ENCODE data around the gene SLC24A4.
A peak's percentile ranks its signal among the peaks of the same experiment; 100 is the strongest.

The SLC24A4 gene

GRCh38 chr14:92496191-92496857 lies 173.4 kb downstream of the SLC24A4 start:
- no peak for TF ChIP-seq ZNF274 (IDR thresholded peaks at IDR 0.05; ENCODE audit: low read depth, low read length)
- H3K4me3 ChIP-seq (ENCODE audit: low read length) = no peak overlapping the region

GRCh38 chr14:92497391-92497790 lies 174.4 kb downstream of the SLC24A4 start:
- no peak for TF ChIP-seq ZNF274 (IDR thresholded peaks at IDR 0.05; ENCODE audit: low read depth, low read length)
- H3K4me3 ChIP-seq (ENCODE audit: low read length) = no peak overlapping the region

GRCh38 chr14:92499234-92499633 lies 176.3 kb downstream of the SLC24A4 start:
- H3K4me3 ChIP-seq (ENCODE audit: low read length) = no peak overlapping the region
- TF ChIP-seq ZNF274 (IDR thresholded peaks at IDR 0.05; ENCODE audit: low read depth, low read length) = no peak

- H3K4me3 ChIP-seq (ENCODE audit: low read length) = no peak overlapping the region
- no peak for TF ChIP-seq ZNF274 (IDR thresholded peaks at IDR 0.05; ENCODE audit: low read depth, low read length)
Measured at GRCh38 chr14:92500491-92500941, 177.6 kb downstream of the SLC24A4 start.

GRCh38 chr14:92501891-92502351 lies 179.0 kb downstream of the SLC24A4 start:
- TF ChIP-seq ZNF274 (IDR thresholded peaks at IDR 0.05; ENCODE audit: low read depth, low read length) = no peak
- H3K4me3 ChIP-seq (ENCODE audit: low read length) = no peak overlapping the region

- H3K4me3 ChIP-seq (ENCODE audit: low read length) = no peak overlapping the region
- no peak for TF ChIP-seq ZNF274 (IDR thresholded peaks at IDR 0.05; ENCODE audit: low read depth, low read length)
Measured at GRCh38 chr14:92502541-92503286, 179.7 kb downstream of the SLC24A4 start.

- no peak overlapping the region for H3K4me3 ChIP-seq (ENCODE audit: low read length)
- TF ChIP-seq ZNF274 (IDR thresholded peaks at IDR 0.05; ENCODE audit: low read depth, low read length) = no peak
Measured at GRCh38 chr14:92503756-92504491, 181.0 kb downstream of the SLC24A4 start.

GRCh38 chr14:92505826-92506225 lies 182.9 kb downstream of the SLC24A4 start:
- no peak for TF ChIP-seq ZNF274 (IDR thresholded peaks at IDR 0.05; ENCODE audit: low read depth, low read length)

GRCh38 chr14:92506231-92506630 lies 183.3 kb downstream of the SLC24A4 start:
- TF ChIP-seq ZNF274 (IDR thresholded peaks at IDR 0.05; ENCODE audit: low read depth, low read length) = no peak
- H3K4me3 ChIP-seq (ENCODE audit: low read length) = no peak overlapping the region

More at GRCh38 chr14:92505826-92506225, 182.9 kb downstream of the SLC24A4 start:
- no peak overlapping the region for H3K4me3 ChIP-seq (ENCODE audit: low read length)

GRCh38 chr14:92507174-92507768 lies 184.3 kb downstream of the SLC24A4 start:
- H3K4me3 ChIP-seq (ENCODE audit: low read length) = no peak overlapping the region
- TF ChIP-seq ZNF274 (IDR thresholded peaks at IDR 0.05; ENCODE audit: low read depth, low read length) = no peak

- TF ChIP-seq ZNF274 (IDR thresholded peaks at IDR 0.05; ENCODE audit: low read depth, low read length) = no peak
Measured at GRCh38 chr14:92510972-92511371, 188.0 kb downstream of the SLC24A4 start.

GRCh38 chr14:92511453-92512238 lies 188.7 kb downstream of the SLC24A4 start:
- no peak overlapping the region for H3K4me3 ChIP-seq (ENCODE audit: low read length)

More at GRCh38 chr14:92510972-92511371, 188.0 kb downstream of the SLC24A4 start:
- no peak overlapping the region for H3K4me3 ChIP-seq (ENCODE audit: low read length)

GRCh38 chr14:92512807-92513203 lies 189.8 kb downstream of the SLC24A4 start:
- peak overlapping the region; percentile 83; the same call in 1 of the 2 replicates for H3K4me3 ChIP-seq (ENCODE audit: low read length)

More at GRCh38 chr14:92511453-92512238, 188.7 kb downstream of the SLC24A4 start:
- TF ChIP-seq ZNF274 (IDR thresholded peaks at IDR 0.05; ENCODE audit: low read depth, low read length) = no peak

More at GRCh38 chr14:92512807-92513203, 189.8 kb downstream of the SLC24A4 start:
- TF ChIP-seq ZNF274 (IDR thresholded peaks at IDR 0.05; ENCODE audit: low read depth, low read length) = no peak
